HepG2 (cell line): Measurements from ENCODE around the gene UNC5CL. TPM values are rescaled to one million over a fixed set of nuclear protein-coding genes. Genes with fewer than 3 reads are reported as not detected.

ENCODE experiments used
- ASH2L ChIP-seq: fragments of 300-600, 200-600 bp; sonication (generic); IDR thresholded peaks from 2 replicates; pipeline ENCODE4 v1.7.0; 2017; ENCODE audit warnings: low read depth, mild to moderate bottlenecking, moderate library complexity, mixed read lengths, low read length; ENCODE audit not compliant: insufficient read length
- BATF2 ChIP-seq: sonication (generic); formaldehyde crosslinking; IDR thresholded peaks from 2 replicates; pipeline ENCODE4 v1.8.0; 2022; ENCODE audit warnings: mild to moderate bottlenecking, missing genetic modification reagents, moderate library complexity
- CBX2 ChIP-seq, 2 experiments: fragments of 200-600 bp in 1 of 2; sonication (generic); formaldehyde crosslinking in 1 of 2; IDR thresholded peaks; 2 replicates each; pipeline versions ENCODE4 v1.7.0 to v1.8.1; 2018 to 2022; ENCODE audit warnings: low read depth in 2 of 2, low read length in 1 of 2, mild to moderate bottlenecking in 1 of 2, missing genetic modification reagents in 1 of 2
- CENPT ChIP-seq: sonication (generic); formaldehyde crosslinking; IDR thresholded peaks from 2 replicates; pipeline ENCODE4 v1.8.0; 2022; ENCODE audit warnings: low read depth, mild to moderate bottlenecking, moderate library complexity, missing genetic modification reagents
- HDAC1 ChIP-seq: sonication (generic); formaldehyde crosslinking; IDR thresholded peaks from 2 replicates; pipeline ENCODE4 v1.5.1; 2020; ENCODE audit warnings: mild to moderate bottlenecking, missing genetic modification reagents
- HIC2 ChIP-seq: sonication (generic); formaldehyde crosslinking; IDR thresholded peaks from 2 replicates; pipeline ENCODE4 v1.9.0; 2022; ENCODE audit warnings: low read depth, missing genetic modification reagents
- HNF4A ChIP-seq: sonication (generic); formaldehyde crosslinking; IDR thresholded peaks from 2 replicates; pipeline ENCODE4 v1.4.0; 2020; ENCODE audit warnings: missing genetic modification reagents
- KDM3A ChIP-seq: IDR thresholded peaks from 2 replicates; pipeline ENCODE4 v1.6.1; 2018; ENCODE audit warnings: low read depth, missing compliant biosample characterization
- KLF13 ChIP-seq: sonication (generic); formaldehyde crosslinking; IDR thresholded peaks from 2 replicates; pipeline ENCODE4 v1.4.0; 2020; ENCODE audit warnings: mild to moderate bottlenecking, missing genetic modification reagents
- LBX2 ChIP-seq: sonication (generic); formaldehyde crosslinking; IDR thresholded peaks from 2 replicates; pipeline ENCODE4 v1.5.0; 2020; ENCODE audit warnings: missing genetic modification reagents, mild to moderate bottlenecking, borderline replicate concordance
- MAFG ChIP-seq: sonication (generic); formaldehyde crosslinking; IDR thresholded peaks from 2 replicates; pipeline ENCODE4 v1.5.1; 2020; ENCODE audit warnings: mild to moderate bottlenecking, missing genetic modification reagents
- NONO ChIP-seq, 2 experiments: fragments of 450-650 bp in 1 of 2; sonication (generic) in 1 of 2; formaldehyde crosslinking in 1 of 2; IDR thresholded peaks in 1 of 2; conservative IDR thresholded peaks in 1 of 2; 2 replicates each; pipeline versions ENCODE4 v1.6.1 to v1.8.0; 2017 to 2022; ENCODE audit warnings: mild to moderate bottlenecking in 1 of 2, missing genetic modification reagents in 1 of 2, moderate library complexity in 1 of 2
- RBFOX2 ChIP-seq: fragments of 200-400 bp; formaldehyde crosslinking; IDR thresholded peaks from 2 replicates; pipeline ENCODE4 v1.6.1; 2017; ENCODE audit warnings: low read depth, mild to moderate bottlenecking, low read length
- SP2 ChIP-seq: sonication (generic); formaldehyde crosslinking; IDR thresholded peaks from 2 replicates; pipeline ENCODE4 v1.5.1; 2020; ENCODE audit warnings: mild to moderate bottlenecking, missing genetic modification reagents
- TBL1XR1 ChIP-seq: fragments of 150-350 bp; IDR thresholded peaks from 2 replicates; pipeline ENCODE4 v1.6.1; 2014; ENCODE audit warnings: borderline replicate concordance, low read length; ENCODE audit not compliant: partially characterized antibody
- TBP ChIP-seq: sonication (generic); formaldehyde crosslinking; IDR thresholded peaks from 2 replicates; pipeline ENCODE4 v1.5.0; 2020; ENCODE audit warnings: missing genetic modification reagents
- ZBTB37 ChIP-seq: sonication (generic); formaldehyde crosslinking; IDR thresholded peaks from 2 replicates; pipeline ENCODE4 v1.4.0; 2020; ENCODE audit warnings: mild to moderate bottlenecking, missing genetic modification reagents
- ZKSCAN1 ChIP-seq: fragments of 150-350 bp; IDR thresholded peaks from 2 replicates; pipeline ENCODE4 v1.6.1; 2014; ENCODE audit warnings: low read length
- ZNF276 ChIP-seq: sonication (generic); formaldehyde crosslinking; IDR thresholded peaks from 2 replicates; pipeline ENCODE4 v1.4.0; 2020; ENCODE audit warnings: mild to moderate bottlenecking, low read depth, missing genetic modification reagents
- ZNF644 ChIP-seq: IDR thresholded peaks from 2 replicates; pipeline ENCODE4 v1.6.1; 2016; ENCODE audit warnings: low read depth
- ZNF780A ChIP-seq: sonication (generic); formaldehyde crosslinking; IDR thresholded peaks from 2 replicates; pipeline ENCODE4 v1.8.0; 2022; ENCODE audit warnings: mild to moderate bottlenecking, missing genetic modification reagents, moderate library complexity
- polyA plus RNA-seq, 8 experiments: library from polyadenylated mRNA; depleted of rRNA in 3 of 8; stranded (reverse) in 7 of 8; unstranded in 1 of 8; fragments of >200 nt; fragmentation: Illumina TruSeq in 4 of 8; extraction: Trizol in 4 of 8; gene quantifications; 2 replicates each; pipeline versions ENCODE4 v1.2.1 to v1.2.3, GENCODE V29; 2011 to 2016; ENCODE audit warnings: low read depth in 4 of 8, missing spikeins in 1 of 8, mixed read lengths in 1 of 8; ENCODE audit not compliant: insufficient read depth in 1 of 8
- total RNA-seq, 5 experiments: library from RNA; depleted of rRNA; stranded (reverse); fragments of >200 nt; fragmentation: Illumina TruSeq; extraction: Trizol; gene quantifications; 2 replicates each; pipeline ENCODE4 v1.2.3, GENCODE V29; 2016; ENCODE audit warnings: low read depth in 1 of 5

Gene UNC5CL
- total and polyA plus RNA-seq, 2 of the 13 experiments (the other 11 are each of a cell fraction or from before 2014, with no cell fraction given): 2.4 to 2.5 TPM

GRCh38 chr6:41027799-41028560, 11.0 kb downstream of the UNC5CL start (continued):
- TF ChIP-seq RBFOX2 (peak; percentile 70), HNF4A (CRISPR knock-in tag) (peak; percentile 21), ZNF780A (CRISPR knock-in tag) (no peak), SP2 (peak; percentile 55; the same call in 1 of the 2 replicates), KLF13 (CRISPR knock-in tag) (no peak), KDM3A (peak; percentile 78; the same call in 1 of the 2 replicates), ZNF644 (CRISPR knock-in tag) (0 out of 2 replicates have a peak, but pooled peaks have one; percentile 24), BATF2 (no peak), MAFG (no peak), HIC2 (CRISPR knock-in tag) (peak; percentile 76), CENPT (no peak), ZNF276 (CRISPR knock-in tag) (no peak; the same call in 1 of the 2 replicates), ZKSCAN1 (no peak), NONO (IDR thresholded peaks at IDR 0.05) (no peak), NONO (CRISPR knock-in tag; conservative IDR thresholded peaks at IDR 0.05) (peak; percentile 74; the same call in 1 of the 2 replicates), LBX2 (peak; percentile 79; the same call in 1 of the 2 replicates), ASH2L (no peak), CBX2 (IDR thresholded peaks at IDR 0.05; ENCODE audit: low read depth, low read length) (no peak), CBX2 (CRISPR knock-in tag; IDR thresholded peaks at IDR 0.05; ENCODE audit: low read depth) (no peak), ZBTB37 (CRISPR knock-in tag) (no peak), HDAC1 (CRISPR knock-in tag) (no peak), TBL1XR1 (no peak), TBP (CRISPR knock-in tag) (no peak)
